HepG2 (cell line): Measurements from ENCODE around the gene KIZ. TPM values are rescaled to one million over a fixed set of nuclear protein-coding genes. Genes with fewer than 3 reads are reported as not detected.

Experiments
- ATF1 ChIP-seq: IDR thresholded peaks from 2 replicates; pipeline ENCODE4 v1.6.1; 2016; ENCODE audit warnings: mild to moderate bottlenecking, control low read depth
- BCL3 ChIP-seq: sonication (generic); formaldehyde crosslinking; IDR thresholded peaks from 2 replicates; pipeline ENCODE4 v1.5.1; 2020; ENCODE audit warnings: mild to moderate bottlenecking, missing genetic modification reagents, moderate library complexity
- CEBPG ChIP-seq: IDR thresholded peaks from 2 replicates; pipeline ENCODE4 v1.6.1; 2016
- CREM ChIP-seq, 2 experiments: sonication (generic) in 1 of 2; formaldehyde crosslinking in 1 of 2; IDR thresholded peaks; 2 replicates each; pipeline versions ENCODE4 v1.4.0 to v1.6.1; 2016 to 2020; ENCODE audit warnings: antibody characterized with exemption in 1 of 2, mild to moderate bottlenecking in 1 of 2, missing genetic modification reagents in 1 of 2
- HOXA3 ChIP-seq: sonication (generic); formaldehyde crosslinking; IDR thresholded peaks from 2 replicates; pipeline ENCODE4 v1.5.0; 2020; ENCODE audit warnings: missing genetic modification reagents
- NCOA1 ChIP-seq: sonication (generic); formaldehyde crosslinking; IDR thresholded peaks from 2 replicates; pipeline ENCODE4 v1.9.0; 2021; ENCODE audit warnings: missing genetic modification reagents
- PHF21A ChIP-seq: sonication (generic); formaldehyde crosslinking; IDR thresholded peaks from 2 replicates; pipeline ENCODE4 v1.5.0; 2020; ENCODE audit warnings: mild to moderate bottlenecking, missing genetic modification reagents
- RBAK ChIP-seq: sonication (generic); formaldehyde crosslinking; IDR thresholded peaks from 2 replicates; pipeline ENCODE4 v1.5.1; 2020; ENCODE audit warnings: mild to moderate bottlenecking, missing genetic modification reagents
- ZBED4 ChIP-seq: sonication (generic); formaldehyde crosslinking; IDR thresholded peaks from 2 replicates; pipeline ENCODE4 v1.4.0; 2020; ENCODE audit warnings: missing genetic modification reagents, borderline replicate concordance
- ZGPAT ChIP-seq: IDR thresholded peaks from 2 replicates; pipeline ENCODE4 v1.6.1; 2016; ENCODE audit warnings: mild to moderate bottlenecking
- ZNF280B ChIP-seq: sonication (generic); formaldehyde crosslinking; IDR thresholded peaks from 2 replicates; pipeline ENCODE4 v1.5.0; 2020; ENCODE audit warnings: missing genetic modification reagents, mild to moderate bottlenecking, borderline replicate concordance
- ZNF34 ChIP-seq: sonication (generic); formaldehyde crosslinking; IDR thresholded peaks from 2 replicates; pipeline ENCODE4 v1.4.0; 2020; ENCODE audit warnings: mild to moderate bottlenecking, missing genetic modification reagents, borderline replicate concordance
- ZNF362 ChIP-seq: sonication (generic); formaldehyde crosslinking; IDR thresholded peaks from 2 replicates; pipeline ENCODE4 v1.4.0; 2020; ENCODE audit warnings: missing genetic modification reagents, mild to moderate bottlenecking, borderline replicate concordance
- ZNF414 ChIP-seq: sonication (generic); formaldehyde crosslinking; IDR thresholded peaks from 2 replicates; pipeline ENCODE4 v1.5.0; 2020; ENCODE audit warnings: missing genetic modification reagents
- ZNF816 ChIP-seq: sonication (generic); formaldehyde crosslinking; IDR thresholded peaks from 2 replicates; pipeline ENCODE4 v1.8.0; 2022; ENCODE audit warnings: missing genetic modification reagents, mild to moderate bottlenecking, borderline replicate concordance
- ZNF883 ChIP-seq: sonication (generic); formaldehyde crosslinking; IDR thresholded peaks from 2 replicates; pipeline ENCODE4 v1.5.1; 2020; ENCODE audit warnings: mild to moderate bottlenecking, missing genetic modification reagents; ENCODE audit errors: not compliant biosample characterization
- ZSCAN21 ChIP-seq: sonication (generic); formaldehyde crosslinking; IDR thresholded peaks from 2 replicates; pipeline ENCODE4 v1.8.0; 2022; ENCODE audit warnings: mild to moderate bottlenecking, missing genetic modification reagents, moderate library complexity, borderline replicate concordance
- polyA plus RNA-seq, 8 experiments: library from polyadenylated mRNA; depleted of rRNA in 3 of 8; stranded (reverse) in 7 of 8; unstranded in 1 of 8; fragments of >200 nt; fragmentation: Illumina TruSeq in 4 of 8; extraction: Trizol in 4 of 8; gene quantifications; 2 replicates each; pipeline versions ENCODE4 v1.2.1 to v1.2.3, GENCODE V29; 2011 to 2016; ENCODE audit warnings: low read depth in 4 of 8, missing spikeins in 1 of 8, mixed read lengths in 1 of 8; ENCODE audit not compliant: insufficient read depth in 1 of 8
- total RNA-seq, 5 experiments: library from RNA; depleted of rRNA; stranded (reverse); fragments of >200 nt; fragmentation: Illumina TruSeq; extraction: Trizol; gene quantifications; 2 replicates each; pipeline ENCODE4 v1.2.3, GENCODE V29; 2016; ENCODE audit warnings: low read depth in 1 of 5

Gene KIZ
- total and polyA plus RNA-seq, 2 of the 13 experiments (the other 11 are each of a cell fraction or from before 2014, with no cell fraction given), result 46.3 to 114 TPM

GRCh38 chr20:21096321-21097043 lies 29.4 kb upstream of the KIZ start (continued):
- no peak for TF ChIP-seq ZNF280B (CRISPR knock-in tag)
- TF ChIP-seq CREM (IDR thresholded peaks at IDR 0.05), result peak; percentile 65; the same call in 1 of the 2 replicates
- no peak for TF ChIP-seq CREM (CRISPR knock-in tag; IDR thresholded peaks at IDR 0.05)
- TF ChIP-seq NCOA1 (CRISPR knock-in tag), result 0 out of 2 replicates have a peak, but pooled peaks have one; percentile 58
- no peak for TF ChIP-seq ZNF816
- TF ChIP-seq ZNF362, result no peak
- peak; percentile 65 for TF ChIP-seq ATF1 (CRISPR knock-in tag)
- no peak for TF ChIP-seq ZNF34 (CRISPR knock-in tag)
- 0 out of 2 replicates have a peak, but pooled peaks have one; percentile 4 for TF ChIP-seq CEBPG (CRISPR knock-in tag)
- no peak for TF ChIP-seq BCL3 (CRISPR knock-in tag)
- no peak for TF ChIP-seq ZSCAN21
- TF ChIP-seq RBAK, result 0 out of 2 replicates have a peak, but pooled peaks have one; percentile 26
- TF ChIP-seq ZBED4 (CRISPR knock-in tag), result 0 out of 2 replicates have a peak, but pooled peaks have one; percentile 22
- 0 out of 2 replicates have a peak, but pooled peaks have one; percentile 31 for TF ChIP-seq HOXA3 (CRISPR knock-in tag)
- 0 out of 2 replicates have a peak, but pooled peaks have one; percentile 22 for TF ChIP-seq ZGPAT (CRISPR knock-in tag)
- TF ChIP-seq PHF21A, result peak; percentile 57
- TF ChIP-seq ZNF414 (CRISPR knock-in tag), result 0 out of 2 replicates have a peak, but pooled peaks have one; percentile 43
- TF ChIP-seq ZNF883 (CRISPR knock-in tag), result no peak
